HepG2 (cell line): ENCODE data around the gene NAV2. TPM values are rescaled to one million over a fixed set of nuclear protein-coding genes. Genes with fewer than 3 reads are reported as not detected.

Source experiments
- ARID5B ChIP-seq: IDR thresholded peaks from 2 replicates; pipeline ENCODE4 v1.4.0; 2020; ENCODE audit warnings: mild to moderate bottlenecking, missing genetic modification reagents
- CEBPG ChIP-seq: IDR thresholded peaks from 2 replicates; pipeline ENCODE4 v1.6.1; 2016
- ELF1 ChIP-seq: sonication (generic); formaldehyde crosslinking; IDR thresholded peaks from 2 replicates; pipeline ENCODE4 v1.4.0; 2020; ENCODE audit warnings: missing genetic modification reagents
- EP300 ChIP-seq, 3 experiments: sonication (generic) in 1 of 3; formaldehyde crosslinking in 1 of 3; IDR thresholded peaks; 2 replicates each; pipeline versions ENCODE4 v1.5.1 to v1.6.1; 2011 to 2020; ENCODE audit warnings: low read depth in 2 of 3, low read length in 2 of 3, borderline replicate concordance in 1 of 3, improper control_type of control experiment in 1 of 3, mild to moderate bottlenecking in 1 of 3, missing genetic modification reagents in 1 of 3, moderate library complexity in 1 of 3
- HBP1 ChIP-seq: IDR thresholded peaks from 2 replicates; pipeline ENCODE4 v1.6.1; 2016; ENCODE audit warnings: low read depth, control low read depth
- TBX3 ChIP-seq: fragments of 450-650 bp; IDR thresholded peaks from 2 replicates; pipeline ENCODE4 v1.6.1; 2017; ENCODE audit warnings: antibody characterized with exemption, mild to moderate bottlenecking, inconsistent platforms, borderline replicate concordance
- TCF12 ChIP-seq, 2 experiments: fragments of 450-650 bp in 1 of 2; sonication (generic) in 1 of 2; formaldehyde crosslinking in 1 of 2; IDR thresholded peaks; 2 replicates each; pipeline versions ENCODE4 v1.6.1 to v1.8.0; 2017 to 2022; ENCODE audit warnings: antibody characterized with exemption in 1 of 2, mild to moderate bottlenecking in 1 of 2, missing genetic modification reagents in 1 of 2, moderate library complexity in 1 of 2
- ZC3H4 ChIP-seq: sonication (generic); formaldehyde crosslinking; IDR thresholded peaks from 2 replicates; pipeline ENCODE4 v1.4.0; 2020; ENCODE audit warnings: missing genetic modification reagents, borderline replicate concordance
- ZFP36 ChIP-seq: fragments of 150-350 bp; IDR thresholded peaks from 2 replicates; pipeline ENCODE4 v1.6.1; 2018; ENCODE audit warnings: borderline replicate concordance, low read length, low read depth; ENCODE audit not compliant: partially characterized antibody
- ZNF142 ChIP-seq: sonication (generic); formaldehyde crosslinking; IDR thresholded peaks from 2 replicates; pipeline ENCODE4 v1.4.0; 2020; ENCODE audit warnings: missing genetic modification reagents
- ZNF207 ChIP-seq: fragments of 450-650 bp; IDR thresholded peaks from 2 replicates; pipeline ENCODE4 v1.6.1; 2016; ENCODE audit warnings: antibody characterized with exemption, borderline replicate concordance
- ZNF253 ChIP-seq: sonication (generic); formaldehyde crosslinking; IDR thresholded peaks from 2 replicates; pipeline ENCODE4 v1.8.0; 2022; ENCODE audit warnings: mild to moderate bottlenecking, missing genetic modification reagents, borderline replicate concordance
- ZNF530 ChIP-seq: sonication (generic); formaldehyde crosslinking; IDR thresholded peaks from 2 replicates; pipeline ENCODE4 v1.5.0; 2020; ENCODE audit warnings: low read depth, mild to moderate bottlenecking, missing genetic modification reagents
- ZNF547 ChIP-seq: sonication (generic); formaldehyde crosslinking; IDR thresholded peaks from 2 replicates; pipeline ENCODE4 v1.5.1; 2020; ENCODE audit warnings: mild to moderate bottlenecking, missing genetic modification reagents
- ZNF549 ChIP-seq: sonication (generic); formaldehyde crosslinking; IDR thresholded peaks from 2 replicates; pipeline ENCODE4 v1.5.0; 2020; ENCODE audit warnings: missing genetic modification reagents
- ZNF841 ChIP-seq: sonication (generic); formaldehyde crosslinking; IDR thresholded peaks from 2 replicates; pipeline ENCODE4 v1.8.1; 2023; ENCODE audit warnings: missing genetic modification reagents, borderline replicate concordance
- ZSCAN9 ChIP-seq: IDR thresholded peaks from 2 replicates; pipeline ENCODE4 v1.6.1; 2016; ENCODE audit warnings: borderline replicate concordance
- polyA plus RNA-seq, 8 experiments: library from polyadenylated mRNA; depleted of rRNA in 3 of 8; stranded (reverse) in 7 of 8; unstranded in 1 of 8; fragments of >200 nt; fragmentation: Illumina TruSeq in 4 of 8; extraction: Trizol in 4 of 8; gene quantifications; 2 replicates each; pipeline versions ENCODE4 v1.2.1 to v1.2.3, GENCODE V29; 2011 to 2016; ENCODE audit warnings: low read depth in 4 of 8, missing spikeins in 1 of 8, mixed read lengths in 1 of 8; ENCODE audit not compliant: insufficient read depth in 1 of 8
- total RNA-seq, 5 experiments: library from RNA; depleted of rRNA; stranded (reverse); fragments of >200 nt; fragmentation: Illumina TruSeq; extraction: Trizol; gene quantifications; 2 replicates each; pipeline ENCODE4 v1.2.3, GENCODE V29; 2016; ENCODE audit warnings: low read depth in 1 of 5

NAV2 gene
- total and polyA plus RNA-seq, 2 of the 13 experiments (the other 11 are each of a cell fraction or from before 2014, with no cell fraction given), result 9.3 to 34.6 TPM

GRCh38 chr11:20035701-20036601 is 323.3 kb downstream of the NAV2 start (continued):
- TF ChIP-seq ARID5B (CRISPR knock-in tag) (peak; percentile 95), ZNF841 (CRISPR knock-in tag) (no peak), CEBPG (peak; percentile 89), ZNF207 (no peak), ZNF253 (CRISPR knock-in tag) (no peak), ZNF547 (CRISPR knock-in tag) (no peak), ZFP36 (no peak), EP300 (IDR thresholded peaks at IDR 0.05; ENCODE audit: low read depth in 2 of 2, low read length in 2 of 2) (peak in 1 of 2 experiments; percentile 92; a peak in 2 of 4 replicates), EP300 (CRISPR knock-in tag; IDR thresholded peaks at IDR 0.05; ENCODE audit: borderline replicate concordance) (peak; percentile 86), ZC3H4 (CRISPR knock-in tag) (no peak), ZSCAN9 (CRISPR knock-in tag) (peak; percentile 61; the same call in 1 of the 2 replicates), TBX3 (0 out of 2 replicates have a peak, but pooled peaks have one; percentile 15), ZNF530 (CRISPR knock-in tag) (no peak), ZNF549 (no peak), ZNF142 (CRISPR knock-in tag) (peak; percentile 48; the same call in 1 of the 2 replicates), TCF12 (IDR thresholded peaks at IDR 0.05) (no peak), TCF12 (CRISPR knock-in tag; IDR thresholded peaks at IDR 0.05) (peak; percentile 90; the same call in 1 of the 2 replicates), HBP1 (CRISPR knock-in tag) (no peak), ELF1 (CRISPR knock-in tag) (no peak)
